Measurements from ENCODE around the gene SLC38A8.

GRCh38 chr16:83979441-83979840, 63.2 kb downstream of the SLC38A8 start:
- TF ChIP-seq CTCF (IDR thresholded peaks at IDR 0.05; ENCODE audit: low read depth, low read length) (no peak), EZH2phosphoT487 (IDR thresholded peaks at IDR 0.05; ENCODE audit: low read depth) (no peak)
